Measurements from ENCODE around the gene IER3.

DNA sequence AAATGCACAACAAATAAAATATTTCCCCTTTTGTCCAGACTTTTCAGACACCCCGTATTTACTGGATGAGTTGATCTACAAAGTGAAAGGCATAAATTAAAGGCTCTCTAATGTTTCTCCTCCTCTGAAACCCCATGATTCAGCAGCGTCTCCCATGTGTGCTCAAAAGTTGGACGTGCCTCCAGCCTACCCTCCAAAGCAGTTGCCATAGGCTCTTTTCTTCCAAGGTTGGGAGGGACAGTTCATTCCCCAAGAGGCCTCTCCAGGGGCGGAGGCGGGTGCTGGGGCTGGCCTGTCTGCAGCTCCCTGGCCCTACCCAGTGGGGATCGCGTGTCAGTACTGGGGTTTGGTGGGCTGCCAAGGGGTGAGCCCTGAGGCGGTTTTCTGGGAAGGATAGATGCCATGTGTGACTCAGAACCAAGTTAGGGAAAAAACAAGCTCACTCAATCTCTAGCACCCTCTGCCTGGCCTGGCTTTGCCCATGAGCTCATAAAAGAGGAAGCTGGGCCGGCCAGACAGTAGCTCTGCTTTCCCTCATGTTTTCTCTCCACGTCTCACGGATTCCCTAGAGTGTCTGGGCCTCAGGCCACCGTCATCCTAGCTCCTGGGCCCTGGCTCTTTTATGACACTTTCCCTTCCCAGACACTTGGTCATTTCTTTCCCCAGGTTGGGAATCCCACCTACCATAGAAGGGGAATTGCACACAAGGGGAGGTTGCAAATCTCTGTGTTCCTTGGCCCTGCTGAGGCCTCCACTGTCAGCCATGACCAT, 8.0 kb upstream of the IER3 start:
- TF ChIP-seq, protein P1, sequence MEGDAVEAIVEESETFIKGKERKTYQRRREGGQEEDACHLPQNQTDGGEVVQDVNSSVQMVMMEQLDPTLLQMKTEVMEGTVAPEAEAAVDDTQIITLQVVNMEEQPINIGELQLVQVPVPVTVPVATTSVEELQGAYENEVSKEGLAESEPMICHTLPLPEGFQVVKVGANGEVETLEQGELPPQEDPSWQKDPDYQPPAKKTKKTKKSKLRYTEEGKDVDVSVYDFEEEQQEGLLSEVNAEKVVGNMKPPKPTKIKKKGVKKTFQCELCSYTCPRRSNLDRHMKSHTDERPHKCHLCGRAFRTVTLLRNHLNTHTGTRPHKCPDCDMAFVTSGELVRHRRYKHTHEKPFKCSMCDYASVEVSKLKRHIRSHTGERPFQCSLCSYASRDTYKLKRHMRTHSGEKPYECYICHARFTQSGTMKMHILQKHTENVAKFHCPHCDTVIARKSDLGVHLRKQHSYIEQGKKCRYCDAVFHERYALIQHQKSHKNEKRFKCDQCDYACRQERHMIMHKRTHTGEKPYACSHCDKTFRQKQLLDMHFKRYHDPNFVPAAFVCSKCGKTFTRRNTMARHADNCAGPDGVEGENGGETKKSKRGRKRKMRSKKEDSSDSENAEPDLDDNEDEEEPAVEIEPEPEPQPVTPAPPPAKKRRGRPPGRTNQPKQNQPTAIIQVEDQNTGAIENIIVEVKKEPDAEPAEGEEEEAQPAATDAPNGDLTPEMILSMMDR (IDR thresholded peaks at IDR 0.05; ENCODE audit: low read length), result no peak
- no peak for TF ChIP-seq EZH2phosphoT487 (IDR thresholded peaks at IDR 0.05; ENCODE audit: low read length)
- no peak for TF ChIP-seq EZH2 (optimal IDR thresholded peaks at IDR 0.05; ENCODE audit: low read depth, low read length)
